ENCODE data around the gene SDCCAG8. TPM values are rescaled to one million over a fixed set of nuclear protein-coding genes. Genes with fewer than 3 reads are reported as not detected.

SDCCAG8 gene
- total and polyA plus RNA-seq, 2 donors from 2014 or later, result 29.6 to 53.2 TPM

GRCh38 chr1:243523766-243524165 lies 267.9 kb downstream of the SDCCAG8 start:
- H3K27me3 ChIP-seq (ENCODE audit: control insufficient read depth, insufficient read depth, low read length), result no peaks in the 10 kb centered on the region
- FAIRE-seq (no peak), DNase-seq (no peak)
- no peaks in the 10 kb centered on the region for H3K9me3 ChIP-seq (ENCODE audit: control insufficient read depth in 2 of 3, insufficient read depth in 1 of 3, low read length in 3 of 3)
- intact Hi-C loops (cut with DNase I), result no loop called here
- no peak overlapping the region for H3K9ac ChIP-seq (ENCODE audit: low read length in 3 of 3)
- H3K4me3 ChIP-seq (ENCODE audit: low read length in 3 of 3), result no peak overlapping the region
- no peaks in the 10 kb centered on the region for H3K36me3 ChIP-seq (ENCODE audit: control insufficient read depth in 2 of 3, insufficient read depth in 3 of 3, low read length in 3 of 3)
- H3K27ac ChIP-seq (ENCODE audit: low read depth in 2 of 2, low read length in 2 of 2), result no peak overlapping the region
- H3K4me1 ChIP-seq (ENCODE audit: control insufficient read depth in 2 of 3, insufficient read depth in 2 of 3, low read depth in 1 of 3, low read length in 3 of 3), result no peaks in the 10 kb centered on the region
- TF ChIP-seq, protein P1, sequence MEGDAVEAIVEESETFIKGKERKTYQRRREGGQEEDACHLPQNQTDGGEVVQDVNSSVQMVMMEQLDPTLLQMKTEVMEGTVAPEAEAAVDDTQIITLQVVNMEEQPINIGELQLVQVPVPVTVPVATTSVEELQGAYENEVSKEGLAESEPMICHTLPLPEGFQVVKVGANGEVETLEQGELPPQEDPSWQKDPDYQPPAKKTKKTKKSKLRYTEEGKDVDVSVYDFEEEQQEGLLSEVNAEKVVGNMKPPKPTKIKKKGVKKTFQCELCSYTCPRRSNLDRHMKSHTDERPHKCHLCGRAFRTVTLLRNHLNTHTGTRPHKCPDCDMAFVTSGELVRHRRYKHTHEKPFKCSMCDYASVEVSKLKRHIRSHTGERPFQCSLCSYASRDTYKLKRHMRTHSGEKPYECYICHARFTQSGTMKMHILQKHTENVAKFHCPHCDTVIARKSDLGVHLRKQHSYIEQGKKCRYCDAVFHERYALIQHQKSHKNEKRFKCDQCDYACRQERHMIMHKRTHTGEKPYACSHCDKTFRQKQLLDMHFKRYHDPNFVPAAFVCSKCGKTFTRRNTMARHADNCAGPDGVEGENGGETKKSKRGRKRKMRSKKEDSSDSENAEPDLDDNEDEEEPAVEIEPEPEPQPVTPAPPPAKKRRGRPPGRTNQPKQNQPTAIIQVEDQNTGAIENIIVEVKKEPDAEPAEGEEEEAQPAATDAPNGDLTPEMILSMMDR (IDR thresholded peaks at IDR 0.05; ENCODE audit: borderline replicate concordance, extremely low read depth, insufficient read depth), result no peak

- H3K9me3 ChIP-seq (ENCODE audit: control insufficient read depth in 2 of 3, insufficient read depth in 1 of 3, low read length in 3 of 3), result no peaks in the 10 kb centered on the region
- no peaks in the 10 kb centered on the region for H3K36me3 ChIP-seq (ENCODE audit: control insufficient read depth in 2 of 3, insufficient read depth in 3 of 3, low read length in 3 of 3)
- no peaks in the 10 kb centered on the region for H3K27me3 ChIP-seq (ENCODE audit: control insufficient read depth, insufficient read depth, low read length)
- intact Hi-C loops (cut with DNase I), result no loop called here
- TF ChIP-seq, protein P1 (IDR thresholded peaks at IDR 0.05; ENCODE audit: borderline replicate concordance, extremely low read depth, insufficient read depth), result no peak
- no peak overlapping the region for H3K27ac ChIP-seq (ENCODE audit: low read depth in 2 of 2, low read length in 2 of 2)
- FAIRE-seq (no peak), DNase-seq (no peak)
- H3K4me1 ChIP-seq (ENCODE audit: control insufficient read depth in 2 of 3, insufficient read depth in 2 of 3, low read depth in 1 of 3, low read length in 3 of 3), result no peaks in the 10 kb centered on the region
- H3K9ac ChIP-seq (ENCODE audit: low read length in 3 of 3), result no peak overlapping the region
- no peak overlapping the region for H3K4me3 ChIP-seq (ENCODE audit: low read length in 3 of 3)
Observed at GRCh38 chr1:243525085-243525487, 269.2 kb downstream of the SDCCAG8 start.

GRCh38 chr1:243526180-243526579 lies 270.3 kb downstream of the SDCCAG8 start:
- intact Hi-C loops (cut with DNase I), result no loop called here

More at GRCh38 chr1:243526180-243526579, 270.3 kb downstream of the SDCCAG8 start:
- Histone ChIP-seq H3K27me3 (ENCODE audit: control insufficient read depth, insufficient read depth, low read length) (no peaks in the 10 kb centered on the region), H3K9ac (ENCODE audit: low read length in 3 of 3) (no peak overlapping the region), H3K27ac (ENCODE audit: low read depth in 2 of 2, low read length in 2 of 2) (no peak overlapping the region), H3K9me3 (ENCODE audit: control insufficient read depth in 2 of 3, insufficient read depth in 1 of 3, low read length in 3 of 3) (no peaks in the 10 kb centered on the region), H3K4me1 (ENCODE audit: control insufficient read depth in 2 of 3, insufficient read depth in 2 of 3, low read depth in 1 of 3, low read length in 3 of 3) (no peaks in the 10 kb centered on the region), H3K4me3 (ENCODE audit: low read length in 3 of 3) (no peak overlapping the region), H3K36me3 (ENCODE audit: control insufficient read depth in 2 of 3, insufficient read depth in 3 of 3, low read length in 3 of 3) (no peaks in the 10 kb centered on the region)
- TF ChIP-seq, protein P1 (IDR thresholded peaks at IDR 0.05; ENCODE audit: borderline replicate concordance, extremely low read depth, insufficient read depth), result no peak
- DNase-seq (no peak), FAIRE-seq (no peak)

Measured in kidney (tissue), 14 donors.